K562 (cell line): Measurements from ENCODE around the gene OSBP2. TPM values are rescaled to one million over a fixed set of nuclear protein-coding genes. Genes with fewer than 3 reads are reported as not detected.

ENCODE experiments used
- ATAC-seq: fragments of 200-7000 bp; cut with Tn5 transposase; 3 replicates; pipeline ENCODE4 v1.9.1; 2020; ENCODE audit warnings: moderate library complexity
- BruUV-seq: library from RNA; stranded (reverse); fragments of 400-500 nt; replicated peaks from 2 replicates; lab custom pipeline; 2021; lab: Mats Ljungman, UMichigan
- CTCF ChIA-PET: fragments of 300-600 bp; formaldehyde crosslinking; extraction: SDS; loops from one replicate; lab custom pipeline; 2021; ENCODE audit warnings: low intra/inter-chr PET ratio; lab: Yijun Ruan, JAX
- POLR2A ChIA-PET: fragments of 300-600, 350-650 bp; sonication (Branson Sonifier 250); formaldehyde crosslinking; extraction: SDS; loops from one replicate; lab custom pipeline; 2021; ENCODE audit warnings: antibody characterized with exemption, inconsistent platforms; lab: Yijun Ruan, JAX
- DNase-seq, 4 experiments: peaks; one replicate each; pipeline versions ENCODE4 v3.0.0 to v3.0.0-alpha.2; 2011 to 2018; ENCODE audit warnings: low spot score in 3 of 4, mixed read lengths in 3 of 4; ENCODE audit errors: extremely low read depth in 1 of 4
- FAIRE-seq: peaks from 2 replicates; lab custom pipeline; 2011; peaks lifted over from hg19 to GRCh38; lab: Jason Lieb, UNC
- H2AFZ ChIP-seq: 2 replicates; pipeline ENCODE4 v1.6.0; 2011; ENCODE audit warnings: low read depth, low read length, control low read depth, inconsistent platforms
- H3K27ac ChIP-seq: fragments of 200-600 bp; 3 replicates; pipeline ENCODE4 v1.8.0; 2011; ENCODE audit warnings: low read depth, mild to moderate bottlenecking, control low read depth, inconsistent platforms, low read length, moderate library complexity, mixed read lengths; ENCODE audit errors: extremely low read depth
- H3K27me3 ChIP-seq, 2 experiments: fragments of 300-600 bp in 1 of 2; 2 replicates in 1 of 2; 3 replicates in 1 of 2; pipeline versions ENCODE4 v1.6.0 to v1.8.0; 2011; ENCODE audit warnings: inconsistent platforms in 2 of 2, low read length in 2 of 2, mild to moderate bottlenecking in 1 of 2, mixed read lengths in 1 of 2, moderate library complexity in 1 of 2; ENCODE audit not compliant: control insufficient read depth in 2 of 2, insufficient read depth in 2 of 2
- H3K36me3 ChIP-seq: fragments of 300-600 bp; 3 replicates; pipeline ENCODE4 v1.8.0; 2011; ENCODE audit warnings: mild to moderate bottlenecking, low read length, inconsistent platforms; ENCODE audit not compliant: control insufficient read depth, insufficient read depth
- H3K4me1 ChIP-seq, 2 experiments: fragments of 200-600 bp in 1 of 2; replicated peaks in 1 of 2; 2 replicates in 1 of 2; 3 replicates in 1 of 2; pipeline versions ENCODE4 v1.5.1 to v1.8.0; 2011; ENCODE audit warnings: inconsistent platforms in 2 of 2, low read length in 2 of 2, mild to moderate bottlenecking in 1 of 2, mixed read lengths in 1 of 2, moderate library complexity in 1 of 2; ENCODE audit not compliant: control insufficient read depth in 2 of 2, insufficient read depth in 2 of 2
- H3K4me2 ChIP-seq: 2 replicates; pipeline ENCODE4 v1.6.1; 2011; ENCODE audit warnings: low read length, control low read depth, inconsistent platforms, mixed read lengths; ENCODE audit not compliant: insufficient read depth
- H3K4me3 ChIP-seq: fragments of 200-600 bp; sonication (generic), shearing (Covaris generic); 2 replicates; pipeline ENCODE4 v1.5.1; 2016; ENCODE audit warnings: control low read depth, inconsistent platforms
- H3K79me2 ChIP-seq: fragments of 200-600 bp; 3 replicates; pipeline ENCODE4 v1.8.0; 2011; ENCODE audit warnings: low read length, inconsistent platforms; ENCODE audit not compliant: control insufficient read depth, insufficient read depth
- H3K9ac ChIP-seq, 2 experiments: 2 replicates each; pipeline versions ENCODE4 v1.6.0 to v1.6.1; 2011; ENCODE audit warnings: low read depth in 2 of 2, low read length in 2 of 2, control low read depth in 1 of 2, inconsistent platforms in 1 of 2, mild to moderate bottlenecking in 1 of 2, mixed read lengths in 1 of 2; ENCODE audit not compliant: insufficient read depth in 1 of 2
- H3K9me1 ChIP-seq: one replicate; pipeline ENCODE4 v1.6.0; 2011; ENCODE audit warnings: inconsistent platforms, mild to moderate bottlenecking, low read length, moderate library complexity; ENCODE audit not compliant: control insufficient read depth, insufficient read depth
- H3K9me3 ChIP-seq: replicated peaks from 2 replicates; pipeline ENCODE4 v1.5.1; 2011; ENCODE audit warnings: low read depth, low read length, inconsistent platforms; ENCODE audit not compliant: control insufficient read depth, insufficient read depth
- H4K20me1 ChIP-seq: replicated peaks from 2 replicates; pipeline ENCODE4 v1.6.1; 2011; ENCODE audit warnings: low read length, inconsistent platforms, mixed read lengths; ENCODE audit not compliant: control insufficient read depth, insufficient read depth
- BCL6 ChIP-seq: fragments of 250-450 bp; sonication (Bioruptor Pico); IDR thresholded peaks from 2 replicates; pipeline ENCODE4 v1.4.0; 2020
- CBX5 ChIP-seq: IDR thresholded peaks from 2 replicates; pipeline ENCODE4 v1.6.1; 2014; ENCODE audit warnings: low read depth, borderline replicate concordance
- DLX4 ChIP-seq: fragments of 250-450 bp; sonication (Bioruptor Pico); IDR thresholded peaks from 2 replicates; pipeline ENCODE4 v1.6.1; 2021; ENCODE audit warnings: mild to moderate bottlenecking
- NFE2 ChIP-seq: IDR thresholded peaks from 2 replicates; pipeline ENCODE4 v1.6.1; 2014; ENCODE audit warnings: antibody characterized with exemption, low read depth
- RFX1 ChIP-seq: fragments of 450-650 bp; IDR thresholded peaks from 2 replicates; pipeline ENCODE4 v1.6.1; 2016; ENCODE audit warnings: mild to moderate bottlenecking, moderate library complexity
- TAF9B ChIP-seq: fragments of 450-650 bp; IDR thresholded peaks from 2 replicates; pipeline ENCODE4 v1.6.1; 2018; ENCODE audit warnings: mild to moderate bottlenecking; ENCODE audit not compliant: partially characterized antibody
- WGBS: fragments of 100-300 bp; shearing (Covaris generic); methylation state at CpG from one replicate; pipeline ENCODE4 v1.1.6; 2016; ENCODE audit warnings: low coverage, mixed read lengths; ENCODE audit not compliant: insufficient coverage; ENCODE audit errors: missing lambda C conversion rate; 5-methylcytosine and 5-hydroxymethylcytosine counted together
- in situ Hi-C: fragments of 300-500 bp; cut with MboI; formaldehyde crosslinking; loops from 4 replicates; pipeline ENCODE4 v1.15.0; 2018; ENCODE audit warnings: inconsistent platforms, mixed read lengths
- intact Hi-C: fragments of 100-400 bp; cut with micrococcal nuclease; formaldehyde crosslinking; loops from 2 replicates; pipeline ENCODE4 v1.14.2; 2022
- polyA plus RNA-seq, 8 experiments: library from polyadenylated mRNA; depleted of rRNA in 4 of 8; stranded (reverse) in 5 of 8; unstranded in 3 of 8; fragments of >200 nt; fragmentation: Nextera tagmentation in 2 of 8; fragmentation: Illumina TruSeq in 1 of 8; extraction: Ambion mirVana in 2 of 8; extraction: Trizol in 1 of 8; gene quantifications; 2 replicates each; pipeline versions ENCODE4 v1.2.1 to v1.2.3, GENCODE V29; 2011 to 2014; ENCODE audit warnings: inconsistent platforms in 1 of 8, missing spikeins in 1 of 8
- total RNA-seq, 7 experiments: library from RNA; depleted of rRNA in 6 of 7; stranded (reverse); fragments of >200 nt in 6 of 7; fragmentation: Illumina TruSeq in 2 of 7; extraction: Trizol in 2 of 7; gene quantifications; 2 replicates each; pipeline versions ENCODE4 v1.2.1 to v1.2.3, GENCODE V29; 2011 to 2021; ENCODE audit warnings: low replicate concordance in 1 of 7
- TF ChIP-seq, protein P1 (sequence below): fragments of 450-650 bp; IDR thresholded peaks from 2 replicates; pipeline ENCODE4 v1.6.1; 2016; ENCODE audit warnings: antibody characterized with exemption

The OSBP2 gene
- total and polyA plus RNA-seq, 9 of the 15 experiments (the other 6 are each of a cell fraction or from before 2014, with no cell fraction given) = 0.52 to 29.5 (median 21.6) TPM

- 81% methylated on average over 2 of the region's 7 CpGs for WGBS
- H3K4me1 ChIP-seq = peaks cover 28 to 64% of the 10 kb centered on the region in 2 experiments
- no peak for ATAC-seq
- peak overlapping the region; percentile 93 for H3K4me2 ChIP-seq
- no peak for FAIRE-seq
- BruUV-seq = no TSS peak
- peak overlapping the region; percentile 46 to 88; a peak in 3 of 4 replicates for H3K9ac ChIP-seq
- no peak for TF ChIP-seq BCL6 (CRISPR knock-in tag)
- TF ChIP-seq DLX4 (CRISPR knock-in tag) = no peak
- TF ChIP-seq NFE2 = no peak
- TF ChIP-seq TAF9B = no peak
- TF ChIP-seq RFX1 = no peak
- TF ChIP-seq CBX5 = no peak
- TF ChIP-seq, protein P1, sequence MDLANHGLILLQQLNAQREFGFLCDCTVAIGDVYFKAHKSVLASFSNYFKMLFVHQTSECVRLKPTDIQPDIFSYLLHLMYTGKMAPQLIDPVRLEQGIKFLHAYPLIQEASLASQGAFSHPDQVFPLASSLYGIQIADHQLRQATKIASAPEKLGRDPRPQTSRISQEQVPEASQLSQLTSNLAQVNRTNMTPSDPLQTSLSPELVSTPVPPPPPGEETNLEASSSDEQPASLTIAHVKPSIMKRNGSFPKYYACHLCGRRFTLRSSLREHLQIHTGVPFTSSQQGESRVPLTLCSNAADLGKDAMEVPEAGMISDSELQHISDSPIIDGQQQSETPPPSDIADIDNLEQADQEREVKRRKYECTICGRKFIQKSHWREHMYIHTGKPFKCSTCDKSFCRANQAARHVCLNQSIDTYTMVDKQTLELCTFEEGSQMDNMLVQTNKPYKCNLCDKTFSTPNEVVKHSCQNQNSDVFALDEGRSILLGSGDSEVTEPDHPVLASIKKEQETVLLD = no peak
- H3K36me3 ChIP-seq = peaks cover 21% of the 10 kb centered on the region; the same call in 2 of the 3 replicates
- H3K27ac ChIP-seq = no peak overlapping the region; the same call in 2 of the 3 replicates
- ChIA-PET POLR2A (no interaction called here), CTCF (no interaction called here)
- intact Hi-C loops = no loop called here
- no peaks in the 10 kb centered on the region for H3K27me3 ChIP-seq
- 0 out of 2 replicates have a peak, but pooled peaks cover 6% of the 10 kb centered on the region for H4K20me1 ChIP-seq
- peak overlapping the region; percentile 45; the same call in 1 of the 2 replicates for H3K4me3 ChIP-seq
- DNase-seq = no peak
- H3K9me3 ChIP-seq = no peaks in the 10 kb centered on the region
- H3K9me1 ChIP-seq = no peaks in the 10 kb centered on the region
- in situ Hi-C loops = no loop called here
- H2AFZ ChIP-seq = no peak overlapping the region
- peaks cover 38% of the 10 kb centered on the region for H3K79me2 ChIP-seq
Measured at GRCh38 chr22:30883586-30884145, 189.0 kb downstream of the OSBP2 start.
